K562 (cell line): ENCODE results near the gene CNN3. TPM values are rescaled to one million over a fixed set of nuclear protein-coding genes. Genes with fewer than 3 reads are reported as not detected.

ENCODE experiments used
- ATAC-seq: fragments of 200-7000 bp; cut with Tn5 transposase; 3 replicates; pipeline ENCODE4 v1.9.1; 2020; ENCODE audit warnings: moderate library complexity
- BruUV-seq: library from RNA; stranded (reverse); fragments of 400-500 nt; replicated peaks from 2 replicates; lab custom pipeline; 2021; lab: Mats Ljungman, UMichigan
- CTCF ChIA-PET: fragments of 300-600 bp; formaldehyde crosslinking; extraction: SDS; loops from one replicate; lab custom pipeline; 2021; ENCODE audit warnings: low intra/inter-chr PET ratio; lab: Yijun Ruan, JAX
- POLR2A ChIA-PET: fragments of 300-600, 350-650 bp; sonication (Branson Sonifier 250); formaldehyde crosslinking; extraction: SDS; loops from one replicate; lab custom pipeline; 2021; ENCODE audit warnings: antibody characterized with exemption, inconsistent platforms; lab: Yijun Ruan, JAX
- DNase-seq, 4 experiments: peaks; one replicate each; pipeline versions ENCODE4 v3.0.0 to v3.0.0-alpha.2; 2011 to 2018; ENCODE audit warnings: low spot score in 3 of 4, mixed read lengths in 3 of 4; ENCODE audit errors: extremely low read depth in 1 of 4
- FAIRE-seq: peaks from 2 replicates; lab custom pipeline; 2011; peaks lifted over from hg19 to GRCh38; lab: Jason Lieb, UNC
- H2AFZ ChIP-seq: 2 replicates; pipeline ENCODE4 v1.6.0; 2011; ENCODE audit warnings: low read depth, low read length, control low read depth, inconsistent platforms
- H3K27ac ChIP-seq: fragments of 200-600 bp; 3 replicates; pipeline ENCODE4 v1.8.0; 2011; ENCODE audit warnings: low read depth, mild to moderate bottlenecking, control low read depth, inconsistent platforms, low read length, moderate library complexity, mixed read lengths; ENCODE audit errors: extremely low read depth
- H3K27me3 ChIP-seq, 2 experiments: fragments of 300-600 bp in 1 of 2; 2 replicates in 1 of 2; 3 replicates in 1 of 2; pipeline versions ENCODE4 v1.6.0 to v1.8.0; 2011; ENCODE audit warnings: inconsistent platforms in 2 of 2, low read length in 2 of 2, mild to moderate bottlenecking in 1 of 2, mixed read lengths in 1 of 2, moderate library complexity in 1 of 2; ENCODE audit not compliant: control insufficient read depth in 2 of 2, insufficient read depth in 2 of 2
- H3K36me3 ChIP-seq: fragments of 300-600 bp; 3 replicates; pipeline ENCODE4 v1.8.0; 2011; ENCODE audit warnings: mild to moderate bottlenecking, low read length, inconsistent platforms; ENCODE audit not compliant: control insufficient read depth, insufficient read depth
- H3K4me1 ChIP-seq, 2 experiments: fragments of 200-600 bp in 1 of 2; replicated peaks in 1 of 2; 2 replicates in 1 of 2; 3 replicates in 1 of 2; pipeline versions ENCODE4 v1.5.1 to v1.8.0; 2011; ENCODE audit warnings: inconsistent platforms in 2 of 2, low read length in 2 of 2, mild to moderate bottlenecking in 1 of 2, mixed read lengths in 1 of 2, moderate library complexity in 1 of 2; ENCODE audit not compliant: control insufficient read depth in 2 of 2, insufficient read depth in 2 of 2
- H3K4me2 ChIP-seq: 2 replicates; pipeline ENCODE4 v1.6.1; 2011; ENCODE audit warnings: low read length, control low read depth, inconsistent platforms, mixed read lengths; ENCODE audit not compliant: insufficient read depth
- H3K4me3 ChIP-seq: fragments of 200-600 bp; sonication (generic), shearing (Covaris generic); 2 replicates; pipeline ENCODE4 v1.5.1; 2016; ENCODE audit warnings: control low read depth, inconsistent platforms
- H3K79me2 ChIP-seq: fragments of 200-600 bp; 3 replicates; pipeline ENCODE4 v1.8.0; 2011; ENCODE audit warnings: low read length, inconsistent platforms; ENCODE audit not compliant: control insufficient read depth, insufficient read depth
- H3K9ac ChIP-seq, 2 experiments: 2 replicates each; pipeline versions ENCODE4 v1.6.0 to v1.6.1; 2011; ENCODE audit warnings: low read depth in 2 of 2, low read length in 2 of 2, control low read depth in 1 of 2, inconsistent platforms in 1 of 2, mild to moderate bottlenecking in 1 of 2, mixed read lengths in 1 of 2; ENCODE audit not compliant: insufficient read depth in 1 of 2
- H3K9me1 ChIP-seq: one replicate; pipeline ENCODE4 v1.6.0; 2011; ENCODE audit warnings: inconsistent platforms, mild to moderate bottlenecking, low read length, moderate library complexity; ENCODE audit not compliant: control insufficient read depth, insufficient read depth
- H3K9me3 ChIP-seq: replicated peaks from 2 replicates; pipeline ENCODE4 v1.5.1; 2011; ENCODE audit warnings: low read depth, low read length, inconsistent platforms; ENCODE audit not compliant: control insufficient read depth, insufficient read depth
- H4K20me1 ChIP-seq: replicated peaks from 2 replicates; pipeline ENCODE4 v1.6.1; 2011; ENCODE audit warnings: low read length, inconsistent platforms, mixed read lengths; ENCODE audit not compliant: control insufficient read depth, insufficient read depth
- ESRRA ChIP-seq: fragments of 450-650 bp; IDR thresholded peaks from 2 replicates; pipeline ENCODE4 v1.6.1; 2014; ENCODE audit warnings: low read depth, mild to moderate bottlenecking, moderate library complexity, borderline replicate concordance
- KAT8 ChIP-seq: fragments of 450-650 bp; IDR thresholded peaks from 2 replicates; pipeline ENCODE4 v1.6.1; 2016; ENCODE audit warnings: low read depth, mild to moderate bottlenecking
- NRF1 ChIP-seq, 2 experiments: fragments of 450-650 bp; IDR thresholded peaks in 1 of 2; conservative IDR thresholded peaks in 1 of 2; 2 replicates each; pipeline ENCODE4 v1.6.1; 2014; ENCODE audit warnings: mild to moderate bottlenecking in 2 of 2
- POLR3A ChIP-seq: IDR thresholded peaks from 2 replicates; pipeline ENCODE4 v1.6.1; 2011; ENCODE audit warnings: borderline replicate concordance, mild to moderate bottlenecking, moderate library complexity; ENCODE audit not compliant: insufficient read length, insufficient read depth; ENCODE audit errors: extremely low read depth
- POLR3G ChIP-seq: IDR thresholded peaks from 2 replicates; pipeline ENCODE4 v1.6.1; 2011; ENCODE audit not compliant: insufficient read length, insufficient replicate concordance; ENCODE audit errors: extremely low read depth
- RBM25 ChIP-seq: fragments of 200-400 bp; formaldehyde crosslinking; IDR thresholded peaks from 2 replicates; pipeline ENCODE4 v1.6.1; 2018; ENCODE audit warnings: low read length, low read depth, moderate library complexity; ENCODE audit not compliant: severe bottlenecking
- SRSF1 ChIP-seq: fragments of 200-400 bp; formaldehyde crosslinking; IDR thresholded peaks from 2 replicates; pipeline ENCODE4 v1.6.1; 2017; ENCODE audit warnings: mild to moderate bottlenecking, low read depth, low read length, moderate library complexity
- XRCC5 ChIP-seq: fragments of 200-400 bp; formaldehyde crosslinking; IDR thresholded peaks from 2 replicates; pipeline ENCODE4 v1.6.1; 2017; ENCODE audit warnings: low read depth, mild to moderate bottlenecking, low read length
- ZNF354B ChIP-seq: fragments of 250-450 bp; sonication (Bioruptor Pico); IDR thresholded peaks from 2 replicates; pipeline ENCODE4 v1.4.0; 2020
- ZNF507 ChIP-seq: conservative IDR thresholded peaks from 2 replicates; pipeline ENCODE4 v1.6.1; 2017; ENCODE audit warnings: missing genetic modification characterization, missing compliant biosample characterization
- ZNF583 ChIP-seq: fragments of 250-450 bp; sonication (Bioruptor Pico); IDR thresholded peaks from 2 replicates; pipeline ENCODE4 v1.4.0; 2020
- ZNF584 ChIP-seq: fragments of 200-800 bp; sonication (Bioruptor generic); IDR thresholded peaks from 2 replicates; pipeline ENCODE4 v1.6.1; 2016; ENCODE audit warnings: low read depth, mild to moderate bottlenecking, missing genetic modification characterization, missing compliant biosample characterization
- ZNF785 ChIP-seq: fragments of 250-450 bp; sonication (Bioruptor Pico); IDR thresholded peaks from 2 replicates; pipeline ENCODE4 v1.4.0; 2020; ENCODE audit warnings: mild to moderate bottlenecking
- ZNF830 ChIP-seq: fragments of 250-450 bp; sonication (Bioruptor Pico); IDR thresholded peaks from 2 replicates; pipeline ENCODE4 v1.5.0; 2021; ENCODE audit warnings: mild to moderate bottlenecking
- WGBS: fragments of 100-300 bp; shearing (Covaris generic); methylation state at CpG from one replicate; pipeline ENCODE4 v1.1.6; 2016; ENCODE audit warnings: low coverage, mixed read lengths; ENCODE audit not compliant: insufficient coverage; ENCODE audit errors: missing lambda C conversion rate; 5-methylcytosine and 5-hydroxymethylcytosine counted together
- in situ Hi-C: fragments of 300-500 bp; cut with MboI; formaldehyde crosslinking; loops from 4 replicates; pipeline ENCODE4 v1.15.0; 2018; ENCODE audit warnings: inconsistent platforms, mixed read lengths
- intact Hi-C: fragments of 100-400 bp; cut with micrococcal nuclease; formaldehyde crosslinking; loops from 2 replicates; pipeline ENCODE4 v1.14.2; 2022
- polyA plus RNA-seq, 8 experiments: library from polyadenylated mRNA; depleted of rRNA in 4 of 8; stranded (reverse) in 5 of 8; unstranded in 3 of 8; fragments of >200 nt; fragmentation: Nextera tagmentation in 2 of 8; fragmentation: Illumina TruSeq in 1 of 8; extraction: Ambion mirVana in 2 of 8; extraction: Trizol in 1 of 8; gene quantifications; 2 replicates each; pipeline versions ENCODE4 v1.2.1 to v1.2.3, GENCODE V29; 2011 to 2014; ENCODE audit warnings: inconsistent platforms in 1 of 8, missing spikeins in 1 of 8
- total RNA-seq, 7 experiments: library from RNA; depleted of rRNA in 6 of 7; stranded (reverse); fragments of >200 nt in 6 of 7; fragmentation: Illumina TruSeq in 2 of 7; extraction: Trizol in 2 of 7; gene quantifications; 2 replicates each; pipeline versions ENCODE4 v1.2.1 to v1.2.3, GENCODE V29; 2011 to 2021; ENCODE audit warnings: low replicate concordance in 1 of 7
- TF ChIP-seq, protein P1 (sequence below): sonication (generic); formaldehyde crosslinking; IDR thresholded peaks from 2 replicates; pipeline ENCODE4 v1.8.1; 2023; ENCODE audit warnings: mild to moderate bottlenecking, missing genetic modification reagents

The CNN3 gene
- total and polyA plus RNA-seq, 9 of the 15 experiments (the other 6 are each of a cell fraction or from before 2014, with no cell fraction given) = 0.06 to 0.62 (median 0.18) TPM; not detected in 4

GRCh38 chr1:94883691-94884090 is 43.2 kb downstream of the CNN3 start:
- Histone ChIP-seq H3K4me1 (no peaks in the 10 kb centered on the region), H3K9me3 (no peaks in the 10 kb centered on the region), H3K79me2 (no peaks in the 10 kb centered on the region), H3K27ac (no peak overlapping the region), H3K4me3 (no peak overlapping the region), H3K27me3 (peaks cover 9 to 32% of the 10 kb centered on the region in 2 experiments), H3K9ac (no peak overlapping the region), H3K9me1 (no peaks in the 10 kb centered on the region), H3K36me3 (no peaks in the 10 kb centered on the region), H4K20me1 (no peaks in the 10 kb centered on the region), H2AFZ (no peak overlapping the region), H3K4me2 (no peak overlapping the region)
- CTCF ChIA-PET = no interaction called here
- FAIRE-seq (no peak), ATAC-seq (no peak; the same call in none of the 3 replicates), DNase-seq (no peak)
- no TSS peak for BruUV-seq
- intact Hi-C loops = no loop called here
- POLR2A ChIA-PET = no interaction called here
- no peak for TF ChIP-seq KAT8
- TF ChIP-seq NRF1 (conservative IDR thresholded peaks at IDR 0.05 in 1 of 2, IDR thresholded peaks at IDR 0.05 in 1 of 2) = peak; percentile 88 to 89
- WGBS = 0% methylated on average over 4 of the region's 4 CpGs
- in situ Hi-C loops = no loop called here

- no peaks in the 10 kb centered on the region for H3K79me2 ChIP-seq
- no peak for DNase-seq
- no peaks in the 10 kb centered on the region for H4K20me1 ChIP-seq
- FAIRE-seq = no peak
- POLR2A ChIA-PET = interaction anchor here (1.3 kb wide), 1 partner anchor 8 kb away, joined by 3 read pairs; no protein-coding TSS in a partner anchor
- no peaks in the 10 kb centered on the region for H3K36me3 ChIP-seq
- H3K4me2 ChIP-seq = no peak overlapping the region
- H3K27me3 ChIP-seq = peaks cover 31 to 61% of the 10 kb centered on the region in 2 experiments
- TF ChIP-seq, protein P1, sequence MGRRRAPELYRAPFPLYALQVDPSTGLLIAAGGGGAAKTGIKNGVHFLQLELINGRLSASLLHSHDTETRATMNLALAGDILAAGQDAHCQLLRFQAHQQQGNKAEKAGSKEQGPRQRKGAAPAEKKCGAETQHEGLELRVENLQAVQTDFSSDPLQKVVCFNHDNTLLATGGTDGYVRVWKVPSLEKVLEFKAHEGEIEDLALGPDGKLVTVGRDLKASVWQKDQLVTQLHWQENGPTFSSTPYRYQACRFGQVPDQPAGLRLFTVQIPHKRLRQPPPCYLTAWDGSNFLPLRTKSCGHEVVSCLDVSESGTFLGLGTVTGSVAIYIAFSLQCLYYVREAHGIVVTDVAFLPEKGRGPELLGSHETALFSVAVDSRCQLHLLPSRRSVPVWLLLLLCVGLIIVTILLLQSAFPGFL (CRISPR knock-in tag) = no peak
- TF ChIP-seq POLR3A (no peak), ZNF354B (CRISPR knock-in tag) (no peak), SRSF1 (no peak), ZNF507 (tag) (no peak), RBM25 (no peak), ZNF785 (CRISPR knock-in tag) (no peak), XRCC5 (no peak), POLR3G (no peak), ZNF584 (CRISPR knock-in tag) (no peak), ZNF830 (CRISPR knock-in tag) (no peak), ESRRA (no peak), ZNF583 (CRISPR knock-in tag) (no peak)
- no peak overlapping the region for H3K4me3 ChIP-seq
- CTCF ChIA-PET = no interaction called here
- H3K9me1 ChIP-seq = no peaks in the 10 kb centered on the region
- BruUV-seq = no TSS peak
- no peak for ATAC-seq
- H3K9ac ChIP-seq = no peak overlapping the region
- H3K9me3 ChIP-seq = no peaks in the 10 kb centered on the region
- in situ Hi-C loops (no loop called here), intact Hi-C loops (no loop called here)
- 0% methylated on average over 5 of the region's 5 CpGs for WGBS
- no peak overlapping the region for H2AFZ ChIP-seq
- H3K27ac ChIP-seq = no peak overlapping the region
- H3K4me1 ChIP-seq = no peaks in the 10 kb centered on the region
These were observed 48.6 kb downstream of the CNN3 start for GRCh38 chr1:94878329-94878728.
